DOHH2 (cell line): ENCODE data around the gene ITLN1.
"Not testable (repeated sequence)": the region's sequence is repeated elsewhere in the genome, so short reads cannot be mapped to it uniquely, and the experiment has no call there.

Experiments used
- H3F3A ChIP-seq: fragments of 200-600 bp; sonication (generic), shearing (Covaris generic); 2 replicates; pipeline ENCODE4 v1.6.0; 2016; ENCODE audit warnings: antibody characterized with exemption, mild to moderate bottlenecking; ENCODE audit not compliant: control insufficient read depth, insufficient read depth
- H3K27ac ChIP-seq: fragments of 200-600 bp; sonication (generic); 2 replicates; pipeline ENCODE4 v1.5.1; 2014; ENCODE audit warnings: low read depth, mild to moderate bottlenecking, low read length, moderate library complexity
- H3K27me3 ChIP-seq: fragments of 200-600 bp; sonication (generic); 2 replicates; pipeline ENCODE4 v1.6.1; 2014; ENCODE audit warnings: mild to moderate bottlenecking, low read length, mixed read lengths; ENCODE audit not compliant: control insufficient read depth
- H3K36me3 ChIP-seq: fragments of 200-600 bp; sonication (generic); 2 replicates; pipeline ENCODE4 v1.6.1; 2014; ENCODE audit warnings: mild to moderate bottlenecking, low read length, moderate library complexity, mixed read lengths; ENCODE audit not compliant: control insufficient read depth
- H3K4me1 ChIP-seq: fragments of 200-600 bp; sonication (generic); 2 replicates; pipeline ENCODE4 v1.6.1; 2014; ENCODE audit warnings: mild to moderate bottlenecking, low read length, mixed read lengths; ENCODE audit not compliant: control insufficient read depth
- H3K4me2 ChIP-seq: fragments of 200-600 bp; sonication (generic); 2 replicates; pipeline ENCODE4 v1.6.0; 2014; ENCODE audit warnings: mild to moderate bottlenecking, low read length, moderate library complexity
- H3K4me3 ChIP-seq: fragments of 200-600 bp; sonication (generic); 2 replicates; pipeline ENCODE4 v1.5.1; 2014; ENCODE audit warnings: mild to moderate bottlenecking, low read length, mixed read lengths
- H3K79me2 ChIP-seq: fragments of 200-600 bp; sonication (generic); 2 replicates; pipeline ENCODE4 v1.6.1; 2014; ENCODE audit warnings: mild to moderate bottlenecking, low read length, mixed read lengths; ENCODE audit not compliant: control insufficient read depth
- H3K9me2 ChIP-seq: fragments of 200-600 bp; sonication (generic); replicated peaks from 2 replicates; pipeline ENCODE4 v1.6.1; 2014; ENCODE audit warnings: mild to moderate bottlenecking, low read length, mixed read lengths; ENCODE audit not compliant: control insufficient read depth
- H3K9me3 ChIP-seq: fragments of 200-600 bp; sonication (generic); 2 replicates; pipeline ENCODE4 v1.6.1; 2014; ENCODE audit warnings: antibody characterized with exemption, low read length, mixed read lengths; ENCODE audit not compliant: control insufficient read depth, insufficient read depth
- H4K20me1 ChIP-seq: fragments of 200-600 bp; sonication (generic); 2 replicates; pipeline ENCODE4 v1.6.0; 2014; ENCODE audit warnings: low read depth, mild to moderate bottlenecking, antibody characterized with exemption, low read length, moderate library complexity; ENCODE audit not compliant: control insufficient read depth, insufficient read depth
- EZH2phosphoT487 ChIP-seq: fragments of 200-600 bp; sonication (generic); IDR thresholded peaks from 2 replicates; pipeline ENCODE4 v1.6.1; 2017; ENCODE audit warnings: borderline replicate concordance, mild to moderate bottlenecking, antibody characterized with exemption, low read length, moderate library complexity, mixed read lengths
- TF ChIP-seq, protein P1 (sequence below): fragments of 200-600 bp; sonication (generic); IDR thresholded peaks from one replicate; pipeline ENCODE4 v1.5.1; 2014; ENCODE audit warnings: antibody characterized with exemption, mild to moderate bottlenecking, low read depth, low read length; ENCODE audit not compliant: poor library complexity, severe bottlenecking

Gene ITLN1

DNA sequence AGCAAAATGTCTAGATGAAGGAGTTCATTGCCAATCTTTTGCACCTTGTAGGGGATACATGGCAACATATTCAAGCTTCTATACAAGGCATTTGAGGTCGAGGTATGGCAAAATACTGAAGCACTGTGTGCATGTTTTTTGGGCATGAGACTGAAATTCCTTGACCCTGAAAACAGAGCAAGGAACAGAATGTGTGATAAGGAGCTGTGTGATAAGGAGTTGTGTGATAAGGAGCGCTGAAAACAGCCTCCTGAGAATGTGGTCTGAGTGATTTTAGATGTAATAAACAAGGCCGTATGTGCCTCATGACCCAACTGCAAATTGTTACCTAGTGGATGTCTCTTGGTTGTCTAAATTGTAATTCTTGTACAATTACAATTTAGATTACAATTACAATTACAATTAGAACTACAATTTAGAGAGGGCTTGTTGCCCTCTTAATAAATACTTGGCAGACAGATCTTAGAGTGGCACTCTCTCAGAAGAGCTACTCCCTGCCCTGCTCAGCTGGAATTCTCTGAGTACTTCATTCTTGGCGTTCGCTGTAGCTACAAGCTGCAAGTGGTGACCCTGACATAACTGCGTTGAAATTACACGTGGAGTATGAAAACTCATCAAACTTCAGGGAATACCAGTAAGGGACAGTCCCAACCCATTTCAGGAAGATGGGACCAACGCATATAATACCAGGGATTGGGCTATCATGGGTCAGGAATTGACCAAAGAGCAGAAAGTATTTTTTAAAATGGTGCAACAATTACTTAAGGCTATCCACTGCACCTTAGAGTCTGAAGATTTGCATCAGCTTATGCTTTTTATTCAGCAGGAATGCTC is 20.0 kb upstream of the ITLN1 start:
- no peak overlapping the region for H3K4me3 ChIP-seq
- H3K4me1 ChIP-seq = no peaks in the 10 kb centered on the region
- H3K4me2 ChIP-seq = no peak overlapping the region
- H3K27ac ChIP-seq = no peak overlapping the region
- H3K79me2 ChIP-seq = no peaks in the 10 kb centered on the region
- no peaks in the 10 kb centered on the region for H3K9me3 ChIP-seq
- no peaks in the 10 kb centered on the region for H4K20me1 ChIP-seq
- no peaks in the 10 kb centered on the region for H3F3A ChIP-seq
- TF ChIP-seq EZH2phosphoT487 = no peak
- TF ChIP-seq, protein P1, sequence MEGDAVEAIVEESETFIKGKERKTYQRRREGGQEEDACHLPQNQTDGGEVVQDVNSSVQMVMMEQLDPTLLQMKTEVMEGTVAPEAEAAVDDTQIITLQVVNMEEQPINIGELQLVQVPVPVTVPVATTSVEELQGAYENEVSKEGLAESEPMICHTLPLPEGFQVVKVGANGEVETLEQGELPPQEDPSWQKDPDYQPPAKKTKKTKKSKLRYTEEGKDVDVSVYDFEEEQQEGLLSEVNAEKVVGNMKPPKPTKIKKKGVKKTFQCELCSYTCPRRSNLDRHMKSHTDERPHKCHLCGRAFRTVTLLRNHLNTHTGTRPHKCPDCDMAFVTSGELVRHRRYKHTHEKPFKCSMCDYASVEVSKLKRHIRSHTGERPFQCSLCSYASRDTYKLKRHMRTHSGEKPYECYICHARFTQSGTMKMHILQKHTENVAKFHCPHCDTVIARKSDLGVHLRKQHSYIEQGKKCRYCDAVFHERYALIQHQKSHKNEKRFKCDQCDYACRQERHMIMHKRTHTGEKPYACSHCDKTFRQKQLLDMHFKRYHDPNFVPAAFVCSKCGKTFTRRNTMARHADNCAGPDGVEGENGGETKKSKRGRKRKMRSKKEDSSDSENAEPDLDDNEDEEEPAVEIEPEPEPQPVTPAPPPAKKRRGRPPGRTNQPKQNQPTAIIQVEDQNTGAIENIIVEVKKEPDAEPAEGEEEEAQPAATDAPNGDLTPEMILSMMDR = no peak
- H3K9me2 ChIP-seq = no peaks in the 10 kb centered on the region
- H3K36me3 ChIP-seq = no peaks in the 10 kb centered on the region
- H3K27me3 ChIP-seq = peaks cover 6% of the 10 kb centered on the region

DNA sequence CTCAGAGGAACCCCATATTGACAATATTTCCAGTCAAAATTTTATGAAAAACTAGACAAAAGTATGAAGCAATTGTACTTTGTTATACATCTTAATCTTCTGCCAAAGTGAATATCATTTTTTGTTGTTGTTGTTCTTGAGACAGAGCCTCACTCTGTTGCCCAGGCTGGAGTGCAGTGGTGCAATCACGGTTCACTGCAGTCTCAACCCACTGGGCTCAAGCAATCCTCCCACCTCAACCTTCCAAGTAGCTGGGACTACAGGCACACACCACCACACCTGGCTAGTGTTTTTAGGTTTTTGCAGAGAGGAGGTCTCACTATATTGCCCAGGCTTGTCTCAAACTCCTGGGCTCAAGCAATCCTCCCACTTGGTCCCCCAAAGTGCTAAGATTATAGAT is 17.3 kb upstream of the ITLN1 start:
- H3K4me2 ChIP-seq, H3K27me3 ChIP-seq, H3K9me2 ChIP-seq, H3K27ac ChIP-seq, H3K9me3 ChIP-seq, H4K20me1 ChIP-seq, H3F3A ChIP-seq, H3K36me3 ChIP-seq, H3K79me2 ChIP-seq, H3K4me3 ChIP-seq, H3K4me1 ChIP-seq: not testable (repeated sequence)

DNA sequence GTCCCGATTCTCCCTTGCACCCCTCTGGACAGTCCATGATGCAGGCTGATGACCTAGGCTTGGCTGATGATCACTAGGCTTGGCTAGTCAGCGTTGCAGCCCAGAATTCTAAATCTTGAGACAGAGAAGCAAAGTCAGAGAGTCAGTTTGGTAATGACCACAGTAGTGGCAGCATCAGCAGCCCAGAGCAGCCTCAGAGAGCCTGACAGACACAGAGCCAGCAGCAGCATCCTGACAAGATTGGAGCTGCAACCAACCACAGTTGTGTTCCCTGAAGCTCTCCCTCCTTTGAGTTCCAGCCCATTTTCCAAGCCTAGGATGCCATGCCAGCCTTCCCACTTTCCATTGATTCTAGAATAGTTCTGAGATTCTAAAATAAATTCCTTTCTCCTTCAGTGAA is 16.8 kb upstream of the ITLN1 start:
- Histone ChIP-seq H3F3A (no peaks in the 10 kb centered on the region), H3K27me3 (peaks cover 5% of the 10 kb centered on the region), H3K9me2 (no peaks in the 10 kb centered on the region), H3K4me3 (no peak overlapping the region), H3K36me3 (no peaks in the 10 kb centered on the region), H3K4me1 (no peaks in the 10 kb centered on the region), H4K20me1 (no peaks in the 10 kb centered on the region), H3K79me2 (no peaks in the 10 kb centered on the region), H3K9me3 (no peaks in the 10 kb centered on the region), H3K4me2 (no peak overlapping the region), H3K27ac (no peak overlapping the region)
- TF ChIP-seq, protein P1 = no peak
- no peak for TF ChIP-seq EZH2phosphoT487

DNA sequence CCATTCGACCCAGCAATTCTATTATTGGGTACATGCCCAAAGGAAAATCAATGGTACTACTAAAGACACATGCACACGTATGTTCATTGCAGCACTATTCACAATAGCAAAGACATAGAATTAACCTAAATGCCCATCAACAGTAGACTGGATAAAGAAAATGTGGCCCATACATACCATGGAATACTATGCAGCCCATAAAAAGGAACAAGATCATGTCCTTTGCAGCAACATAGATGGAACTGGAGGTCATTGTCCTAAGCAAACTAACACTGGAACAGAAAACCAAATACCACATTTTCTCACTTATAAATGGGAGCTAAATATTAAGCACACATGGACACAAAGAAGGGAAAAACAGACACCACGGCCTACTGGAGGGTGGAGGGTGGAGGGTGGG is 15.7 kb upstream of the ITLN1 start:
- not testable (repeated sequence) for H3K4me2 ChIP-seq, H3F3A ChIP-seq, H3K4me3 ChIP-seq, H3K9me2 ChIP-seq, H3K27ac ChIP-seq, H3K27me3 ChIP-seq, H3K4me1 ChIP-seq, H4K20me1 ChIP-seq, H3K9me3 ChIP-seq, H3K36me3 ChIP-seq, H3K79me2 ChIP-seq

DNA sequence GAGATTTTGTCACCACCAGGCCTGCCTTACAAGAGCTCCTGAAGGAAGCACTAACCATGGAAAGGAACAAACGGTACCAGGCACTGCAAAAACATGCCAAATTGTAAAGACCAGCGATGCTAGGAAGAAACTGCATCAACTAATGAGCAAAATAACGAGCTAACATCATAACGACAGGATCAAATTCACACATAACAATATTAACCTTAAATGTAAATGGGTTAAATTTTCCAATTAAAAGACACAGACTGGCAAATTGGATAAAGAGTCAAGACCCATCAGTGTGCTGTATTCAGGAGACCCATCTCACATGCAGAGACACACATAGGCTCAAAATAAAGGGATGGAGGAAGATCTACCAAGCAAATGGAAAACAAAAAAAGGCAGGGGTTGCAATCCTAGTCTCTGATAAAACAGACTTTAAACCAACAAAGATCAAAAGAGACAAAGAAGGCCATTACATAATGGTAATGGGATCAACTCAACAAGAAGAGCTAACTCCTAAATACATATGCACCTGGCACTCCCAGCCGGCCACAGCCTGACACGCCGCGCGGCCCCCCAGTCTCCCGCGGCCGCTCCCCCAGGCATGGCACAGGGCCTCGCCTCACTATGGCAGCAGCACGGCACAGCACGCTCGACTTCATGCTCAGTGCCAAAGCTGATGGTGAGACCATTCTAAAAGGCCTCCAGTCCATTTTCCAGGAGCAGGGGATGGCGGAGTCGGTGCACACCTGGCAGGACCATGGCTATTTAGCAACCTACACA is 9.6 kb upstream of the ITLN1 start:
- H3K4me2 ChIP-seq, H3K9me2 ChIP-seq, H3K27me3 ChIP-seq, H3K4me1 ChIP-seq, H3K36me3 ChIP-seq, H3F3A ChIP-seq, H4K20me1 ChIP-seq, H3K79me2 ChIP-seq, H3K9me3 ChIP-seq, H3K27ac ChIP-seq, H3K4me3 ChIP-seq: not testable (repeated sequence)
